Caco-2 (cell line): ENCODE data around the gene SUPT3H. TPM values are rescaled to one million over a fixed set of nuclear protein-coding genes. Genes with fewer than 3 reads are reported as not detected.

Source experiments
- BruUV-seq: library from RNA; stranded (reverse); fragments of 400-500 nt; replicated peaks from 2 replicates; lab custom pipeline; 2021; lab: Mats Ljungman, UMichigan
- CTCF ChIA-PET: fragments of 300-600 bp; sonication (Branson Sonifier 250); formaldehyde crosslinking; loops from one replicate; lab custom pipeline; 2022; ENCODE audit warnings: antibody characterized with exemption; lab: Charles Lee
- POLR2A ChIA-PET: fragments of 300-600 bp; sonication (Branson Sonifier 250); formaldehyde crosslinking; loops from one replicate; lab custom pipeline; 2022; ENCODE audit warnings: antibody characterized with exemption; lab: Charles Lee
- DNase-seq, 2 experiments: peaks; one replicate each; pipeline versions ENCODE4 v3.0.0 to v3.0.0-alpha.2; 2020 to 2022
- H3K27me3 ChIP-seq: replicated peaks from 2 replicates; pipeline ENCODE4 v1.6.0; 2011; ENCODE audit warnings: low read length; ENCODE audit not compliant: control insufficient read depth, insufficient read depth
- H3K36me3 ChIP-seq: 2 replicates; pipeline ENCODE4 v1.5.1; 2011; ENCODE audit warnings: low read length; ENCODE audit not compliant: control insufficient read depth, insufficient read depth
- H3K4me1 ChIP-seq: fragments of 250-450 bp; sonication (Bioruptor Pico); 2 replicates; pipeline ENCODE4 v1.5.1; 2020; ENCODE audit warnings: mild to moderate bottlenecking
- H3K4me3 ChIP-seq: 2 replicates; pipeline ENCODE4 v1.5.1; 2011; ENCODE audit warnings: low read depth, mild to moderate bottlenecking, control low read depth, low read length
- H3K9me3 ChIP-seq: fragments of 250-450 bp; sonication (Bioruptor Pico); 2 replicates; pipeline ENCODE4 v1.5.1; 2020; ENCODE audit warnings: mild to moderate bottlenecking, moderate library complexity
- H3K27ac Mint-ChIP-seq: one replicate; pipeline ENCODE4 v1.8.0; 2022; ENCODE audit warnings: mixed read lengths; ENCODE audit not compliant: unreplicated experiment
- H3K27me3 Mint-ChIP-seq: one replicate; pipeline ENCODE4 v1.8.0; 2022; ENCODE audit warnings: mixed read lengths; ENCODE audit not compliant: insufficient read depth, unreplicated experiment
- H3K36me3 Mint-ChIP-seq: one replicate; pipeline ENCODE4 v1.8.0; 2022; ENCODE audit warnings: mild to moderate bottlenecking, mixed read lengths; ENCODE audit not compliant: insufficient read depth, unreplicated experiment
- H3K4me1 Mint-ChIP-seq: one replicate; pipeline ENCODE4 v1.8.0; 2022; ENCODE audit warnings: low read depth, mixed read lengths; ENCODE audit not compliant: unreplicated experiment
- H3K4me3 Mint-ChIP-seq: one replicate; pipeline ENCODE4 v1.8.0; 2022; ENCODE audit warnings: mild to moderate bottlenecking, moderate library complexity, mixed read lengths; ENCODE audit not compliant: unreplicated experiment
- H3K9me3 Mint-ChIP-seq: one replicate; pipeline ENCODE4 v1.8.0; 2022; ENCODE audit warnings: mixed read lengths; ENCODE audit not compliant: unreplicated experiment
- intact Hi-C: fragments of 100-400 bp; cut with micrococcal nuclease; formaldehyde crosslinking; loops from one replicate; pipeline ENCODE4 v1.10.0; 2022; ENCODE audit not compliant: unreplicated experiment
- total RNA-seq: library from RNA; stranded (reverse); gene quantifications from 2 replicates; pipeline ENCODE4 v1.2.3, GENCODE V29; 2022
- TF ChIP-seq, protein P1 (sequence below), 2 experiments: fragments of 200-600 bp in 1 of 2; IDR thresholded peaks; 1 replicate in 1 of 2; 2 replicates in 1 of 2; pipeline versions ENCODE4 v1.5.1 to v1.8.0; 2011 to 2022; ENCODE audit warnings: antibody characterized with exemption in 1 of 2, control low read depth in 1 of 2, inconsistent platforms in 1 of 2, low read depth in 1 of 2, low read length in 1 of 2, mild to moderate bottlenecking in 1 of 2, moderate library complexity in 1 of 2; ENCODE audit not compliant: insufficient read depth in 1 of 2, severe bottlenecking in 1 of 2, unreplicated experiment in 1 of 2

SUPT3H gene
- total RNA-seq, 1 experiment from 2014 or later = 13.2 TPM

DNA sequence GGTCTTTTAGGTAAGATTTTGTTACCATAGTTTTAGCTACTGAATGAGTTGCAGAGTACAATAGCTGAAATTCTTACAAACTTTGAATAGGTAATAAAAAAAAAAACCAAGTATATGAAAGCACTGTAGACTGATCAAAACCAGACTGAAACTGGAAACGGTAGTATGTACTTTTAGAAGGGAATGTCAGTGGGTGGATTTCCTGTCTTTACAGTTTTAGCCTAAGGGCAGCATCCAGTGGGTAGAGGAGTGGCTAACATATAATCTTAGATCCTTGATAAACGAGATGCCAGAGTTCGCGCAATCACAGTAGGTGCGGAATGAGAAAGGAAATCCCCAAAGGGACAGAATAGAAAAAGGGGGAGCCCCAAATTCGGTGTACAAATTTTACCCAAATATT, 435.5 kb downstream of the SUPT3H start:
- Mint-ChIP-seq H3K27ac (no peak overlapping the region), H3K4me3 (no peak overlapping the region), H3K27me3 (no peaks in the 10 kb centered on the region), H3K9me3 (peaks cover 17% of the 10 kb centered on the region), H3K4me1 (peaks cover 13% of the 10 kb centered on the region), H3K36me3 (no peaks in the 10 kb centered on the region)
- Histone ChIP-seq H3K27me3 (no peaks in the 10 kb centered on the region), H3K36me3 (no peaks in the 10 kb centered on the region), H3K9me3 (no peaks in the 10 kb centered on the region), H3K4me1 (peaks cover 8% of the 10 kb centered on the region; the same call in 1 of the 2 replicates), H3K4me3 (no peak overlapping the region)
- no TSS peak for BruUV-seq
- POLR2A ChIA-PET = no interaction called here
- intact Hi-C loops = no loop called here
- TF ChIP-seq, protein P1, sequence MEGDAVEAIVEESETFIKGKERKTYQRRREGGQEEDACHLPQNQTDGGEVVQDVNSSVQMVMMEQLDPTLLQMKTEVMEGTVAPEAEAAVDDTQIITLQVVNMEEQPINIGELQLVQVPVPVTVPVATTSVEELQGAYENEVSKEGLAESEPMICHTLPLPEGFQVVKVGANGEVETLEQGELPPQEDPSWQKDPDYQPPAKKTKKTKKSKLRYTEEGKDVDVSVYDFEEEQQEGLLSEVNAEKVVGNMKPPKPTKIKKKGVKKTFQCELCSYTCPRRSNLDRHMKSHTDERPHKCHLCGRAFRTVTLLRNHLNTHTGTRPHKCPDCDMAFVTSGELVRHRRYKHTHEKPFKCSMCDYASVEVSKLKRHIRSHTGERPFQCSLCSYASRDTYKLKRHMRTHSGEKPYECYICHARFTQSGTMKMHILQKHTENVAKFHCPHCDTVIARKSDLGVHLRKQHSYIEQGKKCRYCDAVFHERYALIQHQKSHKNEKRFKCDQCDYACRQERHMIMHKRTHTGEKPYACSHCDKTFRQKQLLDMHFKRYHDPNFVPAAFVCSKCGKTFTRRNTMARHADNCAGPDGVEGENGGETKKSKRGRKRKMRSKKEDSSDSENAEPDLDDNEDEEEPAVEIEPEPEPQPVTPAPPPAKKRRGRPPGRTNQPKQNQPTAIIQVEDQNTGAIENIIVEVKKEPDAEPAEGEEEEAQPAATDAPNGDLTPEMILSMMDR (IDR thresholded peaks at IDR 0.05; ENCODE audit: insufficient read depth in 1 of 2, low read depth in 1 of 2, low read length in 1 of 2, severe bottlenecking in 1 of 2, unreplicated experiment in 1 of 2) = no peak
- CTCF ChIA-PET = no interaction called here
- DNase-seq = no peak

DNA sequence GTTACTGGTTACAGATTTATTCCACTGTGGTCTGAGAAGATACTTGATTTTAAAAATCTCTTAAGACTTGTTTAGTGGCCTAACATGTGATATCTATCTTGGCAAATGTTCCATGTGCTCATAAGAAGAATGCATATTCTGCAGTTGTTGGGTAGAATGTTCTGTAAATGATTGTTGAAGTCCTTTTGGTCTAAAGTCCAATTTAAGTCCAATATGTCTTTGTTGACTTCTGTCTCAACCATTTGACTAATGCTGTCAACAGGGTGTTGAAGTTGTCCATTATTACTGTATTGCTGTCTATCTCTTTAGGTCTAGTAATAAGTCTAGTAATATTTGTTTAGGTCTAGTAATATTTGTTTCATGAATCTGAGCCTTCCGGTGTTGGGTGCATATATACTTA, 437.4 kb downstream of the SUPT3H start:
- CTCF ChIA-PET = no interaction called here
- POLR2A ChIA-PET = no interaction called here
- H3K9me3 Mint-ChIP-seq = peaks cover 17% of the 10 kb centered on the region
- TF ChIP-seq, protein P1 (IDR thresholded peaks at IDR 0.05; ENCODE audit: insufficient read depth in 1 of 2, low read depth in 1 of 2, low read length in 1 of 2, severe bottlenecking in 1 of 2, unreplicated experiment in 1 of 2) = no peak
- Histone ChIP-seq H3K27me3 (no peaks in the 10 kb centered on the region), H3K36me3 (no peaks in the 10 kb centered on the region), H3K4me3 (no peak overlapping the region), H3K4me1 (peaks cover 8% of the 10 kb centered on the region; the same call in 1 of the 2 replicates), H3K9me3 (no peaks in the 10 kb centered on the region)
- no peaks in the 10 kb centered on the region for H3K36me3 Mint-ChIP-seq
- no peak overlapping the region for H3K27ac Mint-ChIP-seq
- intact Hi-C loops = no loop called here
- H3K27me3 Mint-ChIP-seq = no peaks in the 10 kb centered on the region
- BruUV-seq = no TSS peak
- no peak for DNase-seq
- peaks cover 13% of the 10 kb centered on the region for H3K4me1 Mint-ChIP-seq
- no peak overlapping the region for H3K4me3 Mint-ChIP-seq

- ChIA-PET CTCF (no interaction called here), POLR2A (no interaction called here)
- no peaks in the 10 kb centered on the region for H3K36me3 ChIP-seq
- H3K4me3 Mint-ChIP-seq = no peak overlapping the region
- H3K4me1 Mint-ChIP-seq = peaks cover 7% of the 10 kb centered on the region
- H3K36me3 Mint-ChIP-seq = no peaks in the 10 kb centered on the region
- TF ChIP-seq, protein P1 (IDR thresholded peaks at IDR 0.05; ENCODE audit: insufficient read depth in 1 of 2, low read depth in 1 of 2, low read length in 1 of 2, severe bottlenecking in 1 of 2, unreplicated experiment in 1 of 2) = no peak
- H3K9me3 Mint-ChIP-seq = peaks cover 10% of the 10 kb centered on the region
- H3K4me1 ChIP-seq = peaks cover 8% of the 10 kb centered on the region; the same call in 1 of the 2 replicates
- BruUV-seq = no TSS peak
- H3K27me3 Mint-ChIP-seq = no peaks in the 10 kb centered on the region
- H3K27me3 ChIP-seq = no peaks in the 10 kb centered on the region
- H3K27ac Mint-ChIP-seq = no peak overlapping the region
- no peak overlapping the region for H3K4me3 ChIP-seq
- H3K9me3 ChIP-seq = no peaks in the 10 kb centered on the region
- intact Hi-C loops = no loop called here
- no peak for DNase-seq
Measured at GRCh38 chr6:44935693-44936300, 441.9 kb downstream of the SUPT3H start.
